Measurements from ENCODE around the gene CABLES2.
A peak's percentile ranks its signal among the peaks of the same experiment; 100 is the strongest.

CABLES2 gene

DNA sequence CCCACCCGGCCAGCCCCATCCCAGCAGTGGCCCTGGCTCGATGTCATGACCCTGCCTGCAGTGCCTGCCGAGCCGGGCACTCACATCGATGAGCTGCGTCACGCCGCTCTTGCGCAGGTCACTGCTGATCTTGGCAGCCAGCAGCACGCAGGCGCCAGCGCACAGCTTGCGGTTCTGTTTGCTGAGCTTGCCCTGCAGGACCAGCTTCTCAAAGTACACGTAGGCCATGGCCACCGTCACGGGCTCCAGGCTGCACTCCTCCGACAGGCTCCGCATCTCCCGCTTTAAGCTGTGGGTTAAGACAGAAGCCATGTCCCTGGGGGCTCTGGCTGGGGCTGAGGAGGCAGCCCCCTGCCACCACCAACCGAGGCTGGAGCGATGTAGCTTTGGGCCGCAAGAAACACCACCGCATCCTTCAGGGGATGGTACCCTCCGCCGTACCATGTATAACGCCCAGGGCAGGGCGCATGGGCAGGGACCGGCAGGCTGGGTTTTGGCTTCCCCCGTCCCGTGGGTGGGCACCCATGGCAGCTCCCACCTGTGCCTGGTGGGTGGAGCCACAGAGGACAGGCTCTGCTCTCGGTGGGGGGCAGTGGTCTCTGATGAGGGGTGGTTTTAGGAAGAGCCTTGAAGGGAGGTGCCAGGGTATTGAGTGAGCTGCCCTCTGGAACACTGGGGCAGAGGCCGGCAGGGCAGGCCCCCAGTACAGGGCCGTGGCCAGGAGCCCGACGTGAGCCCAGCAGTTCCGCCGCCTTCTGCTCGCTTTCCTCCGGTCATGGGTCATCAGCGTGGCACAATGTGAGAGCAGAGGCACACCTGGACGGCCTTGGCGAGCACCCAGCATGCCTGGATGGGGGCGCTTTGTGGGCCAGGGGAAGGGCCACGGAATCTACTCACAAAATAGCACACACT, 15.7 kb downstream of the CABLES2 start:
- peak overlapping the region; percentile 35 for H3K27ac Mint-ChIP-seq
- H3K4me3 Mint-ChIP-seq = no peak overlapping the region
- peaks cover 26% of the 10 kb centered on the region for H3K4me1 Mint-ChIP-seq
- no peaks in the 10 kb centered on the region for H3K27me3 Mint-ChIP-seq
- H3K9me3 Mint-ChIP-seq = no peaks in the 10 kb centered on the region
- peaks cover 17% of the 10 kb centered on the region for H3K36me3 Mint-ChIP-seq

DNA sequence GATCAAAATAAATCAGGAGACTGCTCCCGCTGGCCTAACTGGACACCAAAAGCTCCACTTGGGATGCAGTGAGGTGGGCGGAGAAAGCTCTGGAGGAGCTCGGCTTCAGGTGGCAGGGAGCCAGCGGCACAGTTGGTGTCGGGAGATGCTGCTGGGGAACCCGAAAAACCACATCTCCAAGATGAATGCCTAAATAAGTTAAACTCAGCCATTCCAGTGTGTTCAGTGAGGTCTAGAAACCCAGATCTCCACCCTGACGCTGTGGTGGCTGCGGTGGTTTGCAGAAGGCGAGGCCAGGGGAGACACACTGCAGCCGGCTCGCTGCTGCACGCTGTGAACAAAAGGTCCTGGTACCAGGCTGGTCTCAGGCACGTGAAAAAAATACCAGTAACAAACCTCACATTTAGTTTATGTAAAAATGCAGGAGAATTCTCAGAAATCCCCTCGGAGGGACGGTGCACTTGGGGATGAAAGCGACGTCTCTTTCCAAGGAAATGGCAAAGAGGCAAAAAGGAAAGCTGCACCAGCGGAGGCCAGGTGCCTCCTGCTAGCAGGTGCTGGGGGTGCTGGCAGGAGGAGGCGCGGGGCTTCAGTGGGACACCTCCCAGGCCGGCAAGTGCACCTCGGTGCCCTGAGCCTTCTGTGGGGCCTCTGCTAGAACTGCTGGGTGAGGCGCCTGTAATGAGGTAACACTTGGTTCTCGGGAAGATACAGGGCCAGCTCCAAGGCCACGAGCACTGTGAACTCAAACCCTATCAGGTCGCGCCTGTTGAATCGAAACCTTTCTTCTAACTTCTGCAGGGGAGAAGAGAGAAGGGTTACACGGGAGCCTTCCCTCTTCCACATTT, 16.5 kb downstream of the CABLES2 start:
- H3K27me3 Mint-ChIP-seq = no peaks in the 10 kb centered on the region
- H3K27ac Mint-ChIP-seq = peak overlapping the region; percentile 72
- no peaks in the 10 kb centered on the region for H3K9me3 Mint-ChIP-seq
- H3K36me3 Mint-ChIP-seq = peaks cover 17% of the 10 kb centered on the region
- H3K4me3 Mint-ChIP-seq = no peak overlapping the region
- H3K4me1 Mint-ChIP-seq = peaks cover 33% of the 10 kb centered on the region

DNA sequence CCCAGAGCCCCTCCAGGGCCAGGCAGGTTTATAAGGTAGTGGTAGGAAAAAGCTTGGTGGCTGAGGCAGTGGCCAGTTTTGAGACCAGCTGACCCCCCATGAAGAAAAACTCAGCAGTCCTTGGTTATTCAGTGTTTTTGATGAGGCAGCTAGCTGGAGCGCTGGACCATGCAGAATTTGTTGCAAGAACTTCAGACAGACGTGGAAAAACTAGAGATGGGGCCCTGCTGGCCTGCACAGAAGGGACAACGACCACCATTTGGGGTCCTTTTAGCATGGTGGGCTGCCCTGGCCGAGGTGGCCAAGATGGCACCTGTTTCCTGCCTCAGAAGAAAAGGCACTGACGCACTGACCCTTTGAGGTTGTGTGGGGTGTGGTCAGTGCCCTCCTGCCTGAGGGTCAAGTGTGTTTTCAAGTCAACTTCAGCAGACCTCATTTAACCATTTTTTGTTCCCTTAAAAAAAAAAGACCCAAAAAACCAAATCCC, 17.4 kb downstream of the CABLES2 start:
- Mint-ChIP-seq H3K36me3 (peaks cover 17% of the 10 kb centered on the region), H3K9me3 (no peaks in the 10 kb centered on the region), H3K4me3 (no peak overlapping the region), H3K4me1 (peaks cover 40% of the 10 kb centered on the region), H3K27me3 (no peaks in the 10 kb centered on the region), H3K27ac (peak overlapping the region; percentile 86)

DNA sequence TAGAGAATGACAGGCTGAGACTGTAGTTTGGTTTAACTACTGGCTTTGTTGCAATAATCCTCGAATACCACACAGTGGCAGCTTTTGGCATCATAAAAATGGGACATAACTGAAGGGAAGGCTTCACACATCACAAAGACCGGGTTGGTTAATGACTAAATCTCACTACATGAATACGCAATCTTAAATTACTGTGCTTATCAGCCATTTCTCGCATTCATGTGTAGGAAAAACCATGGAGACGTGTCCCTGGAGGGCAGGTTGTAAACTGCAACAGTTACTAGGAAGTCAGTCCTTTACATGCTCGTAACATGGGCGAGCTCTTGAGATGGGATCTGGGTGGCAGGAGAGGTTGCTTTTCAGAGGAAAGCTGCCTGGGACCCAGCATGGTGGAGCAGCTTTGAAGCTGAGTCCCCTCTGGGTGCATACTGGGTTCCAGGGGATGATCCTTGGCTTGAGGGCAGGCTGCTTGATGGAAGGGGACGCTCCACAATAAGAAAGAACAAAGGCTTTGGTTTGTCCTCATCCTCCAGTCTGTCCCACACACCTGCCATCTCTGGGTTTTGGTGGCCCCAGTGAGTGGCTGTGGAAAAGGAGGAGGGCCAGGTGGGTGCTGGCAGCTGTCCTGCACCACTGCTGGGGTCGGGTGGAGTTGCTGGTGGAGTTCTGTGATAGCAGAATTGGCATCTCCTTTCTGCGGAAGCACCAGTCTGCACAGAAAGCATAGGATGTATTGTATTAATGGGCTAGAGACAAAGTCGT, 18.1 kb downstream of the CABLES2 start:
- H3K4me1 Mint-ChIP-seq = peaks cover 45% of the 10 kb centered on the region
- H3K4me3 Mint-ChIP-seq = peak overlapping the region; percentile 96
- no peaks in the 10 kb centered on the region for H3K27me3 Mint-ChIP-seq
- peaks cover 17% of the 10 kb centered on the region for H3K36me3 Mint-ChIP-seq
- H3K9me3 Mint-ChIP-seq = no peaks in the 10 kb centered on the region
- H3K27ac Mint-ChIP-seq = peak overlapping the region; percentile 94

DNA sequence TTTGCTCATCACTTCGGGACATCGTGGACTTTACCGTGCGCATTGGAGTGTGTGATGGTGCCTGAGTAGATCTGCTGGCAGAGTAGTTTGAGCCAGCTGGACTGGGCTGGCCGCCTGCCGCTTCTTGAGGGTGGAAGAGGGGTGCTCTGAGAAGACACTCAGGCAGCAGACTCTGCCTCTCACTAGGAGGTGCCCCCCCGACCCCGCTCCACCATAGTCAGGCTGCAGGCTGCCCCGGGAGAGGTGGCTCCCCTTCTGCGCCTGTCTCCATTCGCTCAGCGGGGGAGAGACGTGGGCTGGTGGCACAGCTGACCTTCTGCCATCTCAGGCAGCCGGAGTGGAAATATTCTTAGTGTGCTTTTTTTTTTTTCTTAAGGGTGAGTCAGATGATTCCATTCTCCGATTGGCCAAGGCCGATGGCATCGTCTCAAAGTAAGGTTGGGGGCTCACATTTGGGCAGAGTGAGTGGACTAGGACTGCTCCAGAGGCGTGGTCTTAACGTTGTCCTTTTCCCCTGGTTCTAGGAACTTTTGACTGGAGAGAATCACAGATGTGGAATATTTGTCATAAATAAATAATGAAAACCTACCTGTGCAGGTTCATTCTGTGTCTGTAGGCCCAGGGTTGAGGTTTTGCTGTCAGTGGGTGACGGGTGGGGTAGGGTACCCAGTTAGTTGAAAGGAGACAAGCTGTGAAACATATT, 19.0 kb downstream of the CABLES2 start:
- peaks cover 50% of the 10 kb centered on the region for H3K4me1 Mint-ChIP-seq
- peak overlapping the region; percentile 96 for H3K4me3 Mint-ChIP-seq
- H3K27ac Mint-ChIP-seq = peak overlapping the region; percentile 94

DNA sequence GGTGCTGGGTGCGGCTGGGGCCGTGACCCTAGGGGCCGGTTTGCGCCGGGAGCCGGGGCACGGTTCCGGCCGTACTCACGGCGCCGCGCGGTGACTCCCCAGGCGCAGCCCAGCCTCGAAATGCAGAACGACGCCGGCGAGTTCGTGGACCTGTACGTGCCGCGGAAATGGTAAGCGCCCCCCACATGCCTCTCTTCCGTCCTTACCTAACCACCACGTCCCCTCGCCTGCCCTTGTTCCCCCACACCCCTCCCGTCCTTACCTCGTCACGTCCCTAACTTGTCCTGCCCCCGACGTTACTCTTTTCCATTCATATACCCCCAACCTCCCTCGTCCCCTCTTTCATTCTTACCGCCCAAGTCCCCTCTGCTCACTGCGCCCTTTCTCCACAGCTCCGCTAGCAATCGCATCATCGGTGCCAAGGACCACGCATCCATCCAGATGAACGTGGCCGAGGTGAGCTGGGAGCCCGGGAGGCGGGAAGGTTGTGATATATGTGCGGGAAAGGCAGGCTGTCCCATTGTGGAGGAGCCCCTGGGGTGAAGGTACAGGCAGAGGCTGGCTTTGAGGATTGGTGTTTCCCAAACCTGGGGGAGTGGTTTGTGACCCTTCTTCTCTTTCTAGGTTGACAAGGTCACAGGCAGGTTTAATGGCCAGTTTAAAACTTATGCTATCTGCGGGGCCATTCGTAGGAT, 19.7 kb downstream of the CABLES2 start:
- H3K27me3 Mint-ChIP-seq = no peaks in the 10 kb centered on the region
- H3K27ac Mint-ChIP-seq = peak overlapping the region; percentile 94
- peak overlapping the region; percentile 96 for H3K4me3 Mint-ChIP-seq
- H3K9me3 Mint-ChIP-seq = no peaks in the 10 kb centered on the region
- peaks cover 19% of the 10 kb centered on the region for H3K36me3 Mint-ChIP-seq
- peaks cover 55% of the 10 kb centered on the region for H3K4me1 Mint-ChIP-seq

More for the DNA sequence above, 19.0 kb downstream of the CABLES2 start:
- H3K27me3 Mint-ChIP-seq = no peaks in the 10 kb centered on the region
- H3K9me3 Mint-ChIP-seq = no peaks in the 10 kb centered on the region
- H3K36me3 Mint-ChIP-seq = peaks cover 17% of the 10 kb centered on the region

DNA sequence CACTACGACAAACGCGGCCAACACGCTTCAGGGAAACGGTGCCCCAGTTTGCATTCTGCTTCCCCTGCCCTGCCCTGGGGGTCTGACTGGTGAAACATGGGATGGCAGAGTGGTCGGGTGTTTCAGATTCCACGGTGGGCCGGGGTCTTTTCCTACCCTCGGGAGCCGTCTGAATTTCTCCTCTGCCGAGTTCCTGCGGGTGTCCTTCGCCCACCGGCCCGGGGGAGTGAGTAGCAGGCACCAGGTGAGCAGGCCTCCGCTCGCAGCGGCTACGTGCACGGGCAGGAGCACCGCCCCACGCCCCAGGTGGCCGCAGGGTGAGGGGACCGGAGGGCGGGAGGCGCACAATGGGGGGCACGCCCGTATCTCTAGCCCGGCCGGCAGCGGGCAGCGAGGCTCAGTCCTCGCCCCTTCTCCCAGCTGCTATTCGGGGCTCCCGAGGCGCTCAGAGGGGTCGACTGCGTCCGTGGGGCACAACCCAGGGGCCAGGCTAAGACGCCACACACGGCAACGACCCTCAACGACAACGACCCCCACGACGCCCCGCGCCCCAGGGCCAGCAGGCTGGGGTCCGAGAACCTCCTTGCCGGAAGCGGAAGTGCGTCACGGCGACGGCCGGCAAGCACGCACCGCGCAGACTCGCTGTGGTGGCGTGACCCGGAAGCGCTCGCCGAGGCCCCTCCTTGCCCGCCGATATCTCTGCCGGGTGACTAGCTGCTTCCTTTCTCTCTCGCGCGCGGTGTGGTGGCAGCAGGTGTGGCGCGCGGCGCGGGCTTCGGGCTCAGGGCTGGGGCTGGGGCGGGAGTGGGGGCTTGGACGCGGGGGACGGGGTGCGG, 20.5 kb downstream of the CABLES2 start, which contains the start of gene RPS21:
TSS of gene RPS21 (plus strand) at position 721 of the 836 bp plus-strand sequence. CDS start 236 bp downstream, outside the sequence.
- peaks cover 24% of the 10 kb centered on the region for H3K36me3 Mint-ChIP-seq
- no peaks in the 10 kb centered on the region for H3K27me3 Mint-ChIP-seq
- peaks cover 6% of the 10 kb centered on the region for H3K9me3 Mint-ChIP-seq
- H3K27ac Mint-ChIP-seq = peak within 1 kb of the TSS; percentile 94
- peaks cover 61% of the 10 kb centered on the region for H3K4me1 Mint-ChIP-seq
- peak within 1 kb of the TSS; percentile 96 for H3K4me3 Mint-ChIP-seq

DNA sequence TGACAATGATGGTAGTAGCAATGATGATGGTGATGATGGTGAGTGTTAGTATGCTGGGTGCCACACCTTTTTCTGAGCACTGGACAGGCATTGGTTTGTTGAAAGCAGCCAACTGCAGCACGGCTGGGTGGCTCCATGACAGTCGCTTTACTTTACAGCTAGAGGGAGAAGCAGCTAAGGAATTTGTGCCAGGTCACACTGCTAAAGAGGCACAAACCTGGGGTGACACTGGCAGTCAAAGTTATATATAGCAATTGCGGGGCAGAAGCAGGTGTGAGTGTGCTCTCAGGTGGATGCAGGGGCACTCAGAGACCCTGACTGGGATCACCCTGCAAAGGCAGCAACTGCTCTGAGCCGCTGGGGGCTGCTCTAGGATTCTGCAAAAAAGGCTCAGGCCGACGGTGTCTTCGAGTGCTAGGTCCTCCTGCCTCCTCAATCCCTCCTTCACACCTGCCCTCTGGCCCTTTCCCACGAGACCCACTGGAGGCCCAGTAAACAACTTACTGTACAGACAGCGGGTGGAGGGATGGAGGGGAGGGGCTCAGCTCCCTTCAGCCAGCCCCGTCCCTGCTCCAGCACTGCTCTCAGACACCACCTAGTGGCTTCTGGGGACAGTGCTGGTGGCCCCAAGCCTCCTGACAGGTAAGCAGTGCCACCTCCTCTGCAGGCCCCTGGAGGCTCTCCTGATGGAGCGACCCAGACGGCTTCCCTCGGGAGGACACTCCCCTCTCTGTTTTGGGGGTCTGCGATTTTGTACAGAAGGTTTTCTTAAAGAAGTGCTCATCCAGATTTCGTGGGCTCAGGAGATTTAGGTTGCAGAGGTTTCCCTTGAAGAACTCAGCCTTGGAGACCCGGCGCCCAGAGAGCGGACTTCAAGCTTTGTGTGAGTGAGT, 24.5 kb downstream of the CABLES2 start:
- Mint-ChIP-seq H3K36me3 (peaks cover 8% of the 10 kb centered on the region), H3K27ac (peak overlapping the region; percentile 46)

DNA sequence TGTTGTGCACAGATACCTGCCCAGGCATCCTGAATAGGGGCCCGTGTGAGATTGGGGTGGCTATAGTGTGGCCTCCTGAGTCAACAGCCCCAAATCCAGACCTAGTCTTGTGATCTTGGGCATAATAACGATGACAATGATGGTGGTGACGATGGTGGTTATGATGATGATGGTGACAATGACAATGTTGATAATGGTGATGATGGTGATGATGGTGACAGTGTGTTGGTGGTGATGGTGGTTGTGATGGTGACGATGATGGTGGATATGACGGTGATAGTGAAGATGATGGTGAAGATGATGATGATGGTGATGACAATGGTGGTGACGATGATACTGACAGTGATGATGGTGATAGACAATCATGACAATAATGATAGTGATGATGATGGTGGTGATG, 25.2 kb downstream of the CABLES2 start:
- H3K4me1 Mint-ChIP-seq = peaks cover 35% of the 10 kb centered on the region
- no peaks in the 10 kb centered on the region for H3K27me3 Mint-ChIP-seq
- peak overlapping the region; percentile 6 for H3K27ac Mint-ChIP-seq
- H3K4me3 Mint-ChIP-seq = no peak overlapping the region
- H3K36me3 Mint-ChIP-seq = peaks cover 6% of the 10 kb centered on the region
- peaks cover 6% of the 10 kb centered on the region for H3K9me3 Mint-ChIP-seq

More for the DNA sequence above, 24.5 kb downstream of the CABLES2 start:
- H3K27me3 Mint-ChIP-seq = no peaks in the 10 kb centered on the region
- H3K4me3 Mint-ChIP-seq = no peak overlapping the region
- H3K4me1 Mint-ChIP-seq = peaks cover 36% of the 10 kb centered on the region
- H3K9me3 Mint-ChIP-seq = peaks cover 6% of the 10 kb centered on the region

DNA sequence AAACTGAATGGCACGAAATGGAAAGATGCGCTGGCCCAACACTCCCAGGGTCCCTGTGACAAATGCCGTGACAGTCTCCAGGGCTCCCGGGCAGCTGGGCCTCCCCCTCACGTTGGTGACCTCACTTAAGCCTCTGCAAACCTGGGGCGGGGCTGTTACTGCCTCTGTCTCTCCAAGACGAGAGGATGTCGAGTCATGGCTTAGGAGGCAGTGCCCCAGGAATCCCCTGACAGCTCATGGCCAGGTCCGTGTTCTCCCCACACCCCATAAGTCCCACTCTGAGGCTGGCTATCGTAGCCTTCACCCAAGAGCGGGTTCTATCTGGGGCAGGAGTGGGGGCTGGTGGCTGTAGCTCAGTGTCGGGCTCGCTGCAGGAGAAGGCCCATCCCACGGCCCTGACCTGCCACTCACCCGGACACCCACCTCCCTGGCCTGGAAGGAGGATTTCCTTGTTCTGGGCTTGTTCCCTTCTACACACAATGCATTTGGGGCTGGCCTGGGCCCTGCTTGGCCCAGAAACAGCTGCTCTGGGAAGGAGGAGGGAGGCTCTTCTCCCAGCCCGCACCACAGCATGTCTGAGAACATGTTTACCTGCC, 25.8 kb downstream of the CABLES2 start:
- peaks cover 35% of the 10 kb centered on the region for H3K4me1 Mint-ChIP-seq
- no peaks in the 10 kb centered on the region for H3K27me3 Mint-ChIP-seq
- H3K27ac Mint-ChIP-seq = no peak overlapping the region
- peaks cover 6% of the 10 kb centered on the region for H3K36me3 Mint-ChIP-seq
- peaks cover 6% of the 10 kb centered on the region for H3K9me3 Mint-ChIP-seq
- no peak overlapping the region for H3K4me3 Mint-ChIP-seq

DNA sequence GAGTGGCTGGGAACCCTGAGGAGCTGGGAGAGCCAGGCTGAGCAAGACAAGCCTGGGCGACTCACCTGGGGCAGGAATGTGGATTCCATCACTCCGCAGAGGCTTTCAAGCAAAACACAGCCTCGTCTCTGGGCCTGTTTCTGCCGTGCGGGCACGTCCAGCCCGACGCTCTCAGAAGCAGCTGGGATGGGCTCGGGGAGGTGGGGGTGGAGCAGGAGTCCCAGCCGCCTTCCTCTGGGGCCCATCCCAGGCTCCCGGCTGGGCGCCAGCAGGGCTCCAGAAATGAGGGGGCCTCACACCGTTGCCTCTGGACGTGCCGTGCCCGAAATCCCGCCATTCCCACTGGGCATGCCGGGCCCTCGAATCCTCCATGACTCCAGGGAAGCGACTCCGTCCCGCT, 28.9 kb downstream of the CABLES2 start:
- no peak overlapping the region for H3K4me3 Mint-ChIP-seq
- no peaks in the 10 kb centered on the region for H3K27me3 Mint-ChIP-seq
- H3K27ac Mint-ChIP-seq = no peak overlapping the region
- peaks cover 6% of the 10 kb centered on the region for H3K9me3 Mint-ChIP-seq
- peaks cover 6% of the 10 kb centered on the region for H3K36me3 Mint-ChIP-seq
- H3K4me1 Mint-ChIP-seq = peaks cover 11% of the 10 kb centered on the region

DNA sequence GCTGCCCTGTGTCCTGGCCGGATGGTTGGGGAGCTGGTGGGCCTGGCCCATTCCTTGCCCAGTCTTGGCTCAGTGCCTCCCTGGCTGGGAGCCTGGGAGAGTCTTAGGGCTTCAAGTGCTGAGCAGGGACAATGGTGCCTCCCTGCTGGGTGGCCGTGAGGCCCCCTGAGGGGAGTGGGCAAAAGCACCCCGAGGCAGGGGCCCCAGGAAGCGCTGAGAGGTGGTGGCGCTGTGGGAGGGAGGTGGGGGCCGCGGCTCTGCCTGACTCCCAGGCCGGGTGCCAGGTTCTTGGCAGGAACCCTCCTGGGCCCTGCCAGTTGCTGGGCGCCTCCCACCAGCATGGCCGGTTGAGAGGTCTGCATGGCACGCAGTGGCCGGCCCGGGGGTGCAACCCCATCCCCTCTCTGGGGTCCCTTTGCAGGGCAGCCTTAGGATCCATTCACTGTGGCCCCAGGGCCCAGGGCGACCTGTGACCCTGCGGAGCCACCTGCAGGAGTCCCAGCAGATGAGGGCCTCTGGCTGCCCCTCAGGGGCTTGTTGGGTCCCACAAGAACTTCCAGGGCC, 29.4 kb downstream of the CABLES2 start:
- Mint-ChIP-seq H3K27me3 (no peaks in the 10 kb centered on the region), H3K4me3 (no peak overlapping the region), H3K9me3 (peaks cover 6% of the 10 kb centered on the region), H3K27ac (no peak overlapping the region), H3K4me1 (peaks cover 8% of the 10 kb centered on the region), H3K36me3 (peaks cover 6% of the 10 kb centered on the region)
